K562 (cell line): ENCODE results near the gene TMEM247. TPM values are rescaled to one million over a fixed set of nuclear protein-coding genes. Genes with fewer than 3 reads are reported as not detected.

Experiments used
- ATAC-seq: fragments of 200-7000 bp; cut with Tn5 transposase; 3 replicates; pipeline ENCODE4 v1.9.1; 2020; ENCODE audit warnings: moderate library complexity
- Bru-seq: library from RNA; stranded (reverse); fragments of 400-500 nt; gene quantifications from one replicate; lab custom pipeline; 2021; lab: Mats Ljungman, UMichigan
- BruChase-seq, 2 experiments: library from RNA; stranded (reverse); fragments of 400-500 nt; gene quantifications; one replicate each; lab custom pipeline; 2021; lab: Mats Ljungman, UMichigan
- BruUV-seq: library from RNA; stranded (reverse); fragments of 400-500 nt; replicated peaks from 2 replicates; lab custom pipeline; 2021; lab: Mats Ljungman, UMichigan
- CTCF ChIA-PET: fragments of 300-600 bp; formaldehyde crosslinking; extraction: SDS; loops from one replicate; lab custom pipeline; 2021; ENCODE audit warnings: low intra/inter-chr PET ratio; lab: Yijun Ruan, JAX
- POLR2A ChIA-PET: fragments of 300-600, 350-650 bp; sonication (Branson Sonifier 250); formaldehyde crosslinking; extraction: SDS; loops from one replicate; lab custom pipeline; 2021; ENCODE audit warnings: antibody characterized with exemption, inconsistent platforms; lab: Yijun Ruan, JAX
- DNase-seq, 4 experiments: peaks; one replicate each; pipeline versions ENCODE4 v3.0.0 to v3.0.0-alpha.2; 2011 to 2018; ENCODE audit warnings: low spot score in 3 of 4, mixed read lengths in 3 of 4; ENCODE audit errors: extremely low read depth in 1 of 4
- FAIRE-seq: peaks from 2 replicates; lab custom pipeline; 2011; peaks lifted over from hg19 to GRCh38; lab: Jason Lieb, UNC
- H2AFZ ChIP-seq: 2 replicates; pipeline ENCODE4 v1.6.0; 2011; ENCODE audit warnings: low read depth, low read length, control low read depth, inconsistent platforms
- H3K27ac ChIP-seq: fragments of 200-600 bp; 3 replicates; pipeline ENCODE4 v1.8.0; 2011; ENCODE audit warnings: low read depth, mild to moderate bottlenecking, control low read depth, inconsistent platforms, low read length, moderate library complexity, mixed read lengths; ENCODE audit errors: extremely low read depth
- H3K27me3 ChIP-seq, 2 experiments: fragments of 300-600 bp in 1 of 2; 2 replicates in 1 of 2; 3 replicates in 1 of 2; pipeline versions ENCODE4 v1.6.0 to v1.8.0; 2011; ENCODE audit warnings: inconsistent platforms in 2 of 2, low read length in 2 of 2, mild to moderate bottlenecking in 1 of 2, mixed read lengths in 1 of 2, moderate library complexity in 1 of 2; ENCODE audit not compliant: control insufficient read depth in 2 of 2, insufficient read depth in 2 of 2
- H3K36me3 ChIP-seq: fragments of 300-600 bp; 3 replicates; pipeline ENCODE4 v1.8.0; 2011; ENCODE audit warnings: mild to moderate bottlenecking, low read length, inconsistent platforms; ENCODE audit not compliant: control insufficient read depth, insufficient read depth
- H3K4me1 ChIP-seq, 2 experiments: fragments of 200-600 bp in 1 of 2; replicated peaks in 1 of 2; 2 replicates in 1 of 2; 3 replicates in 1 of 2; pipeline versions ENCODE4 v1.5.1 to v1.8.0; 2011; ENCODE audit warnings: inconsistent platforms in 2 of 2, low read length in 2 of 2, mild to moderate bottlenecking in 1 of 2, mixed read lengths in 1 of 2, moderate library complexity in 1 of 2; ENCODE audit not compliant: control insufficient read depth in 2 of 2, insufficient read depth in 2 of 2
- H3K4me2 ChIP-seq: 2 replicates; pipeline ENCODE4 v1.6.1; 2011; ENCODE audit warnings: low read length, control low read depth, inconsistent platforms, mixed read lengths; ENCODE audit not compliant: insufficient read depth
- H3K4me3 ChIP-seq: fragments of 200-600 bp; sonication (generic), shearing (Covaris generic); 2 replicates; pipeline ENCODE4 v1.5.1; 2016; ENCODE audit warnings: control low read depth, inconsistent platforms
- H3K79me2 ChIP-seq: fragments of 200-600 bp; 3 replicates; pipeline ENCODE4 v1.8.0; 2011; ENCODE audit warnings: low read length, inconsistent platforms; ENCODE audit not compliant: control insufficient read depth, insufficient read depth
- H3K9ac ChIP-seq, 2 experiments: 2 replicates each; pipeline versions ENCODE4 v1.6.0 to v1.6.1; 2011; ENCODE audit warnings: low read depth in 2 of 2, low read length in 2 of 2, control low read depth in 1 of 2, inconsistent platforms in 1 of 2, mild to moderate bottlenecking in 1 of 2, mixed read lengths in 1 of 2; ENCODE audit not compliant: insufficient read depth in 1 of 2
- H3K9me1 ChIP-seq: one replicate; pipeline ENCODE4 v1.6.0; 2011; ENCODE audit warnings: inconsistent platforms, mild to moderate bottlenecking, low read length, moderate library complexity; ENCODE audit not compliant: control insufficient read depth, insufficient read depth
- H3K9me3 ChIP-seq: replicated peaks from 2 replicates; pipeline ENCODE4 v1.5.1; 2011; ENCODE audit warnings: low read depth, low read length, inconsistent platforms; ENCODE audit not compliant: control insufficient read depth, insufficient read depth
- H4K20me1 ChIP-seq: replicated peaks from 2 replicates; pipeline ENCODE4 v1.6.1; 2011; ENCODE audit warnings: low read length, inconsistent platforms, mixed read lengths; ENCODE audit not compliant: control insufficient read depth, insufficient read depth
- PHTF2 ChIP-seq: fragments of 250-450 bp; sonication (Bioruptor Pico); IDR thresholded peaks from 2 replicates; pipeline ENCODE4 v1.5.0; 2021; ENCODE audit warnings: mild to moderate bottlenecking
- STAG1 ChIP-seq: sonication (generic); formaldehyde crosslinking; IDR thresholded peaks from 2 replicates; pipeline ENCODE4 v1.5.0; 2020; ENCODE audit warnings: missing genetic modification reagents, borderline replicate concordance
- TAF1 ChIP-seq: IDR thresholded peaks from 2 replicates; pipeline ENCODE4 v1.6.1; 2011; ENCODE audit warnings: mild to moderate bottlenecking, low read length, moderate library complexity; ENCODE audit not compliant: insufficient read depth, control insufficient read depth, severe bottlenecking; ENCODE audit errors: extremely low read depth
- ZFP36 ChIP-seq: fragments of 150-350 bp; IDR thresholded peaks from 2 replicates; pipeline ENCODE4 v1.6.1; 2018; ENCODE audit warnings: low read length, low read depth; ENCODE audit not compliant: partially characterized antibody
- ZKSCAN1 ChIP-seq: fragments of 150-350 bp; IDR thresholded peaks from 2 replicates; pipeline ENCODE4 v1.6.1; 2016; ENCODE audit warnings: low read depth, low read length
- ZNF232 ChIP-seq: sonication (generic); formaldehyde crosslinking; IDR thresholded peaks from 2 replicates; pipeline ENCODE4 v1.8.0; 2022; ENCODE audit warnings: mild to moderate bottlenecking, missing genetic modification reagents
- WGBS: fragments of 100-300 bp; shearing (Covaris generic); methylation state at CpG from one replicate; pipeline ENCODE4 v1.1.6; 2016; ENCODE audit warnings: low coverage, mixed read lengths; ENCODE audit not compliant: insufficient coverage; ENCODE audit errors: missing lambda C conversion rate; 5-methylcytosine and 5-hydroxymethylcytosine counted together
- in situ Hi-C: fragments of 300-500 bp; cut with MboI; formaldehyde crosslinking; loops from 4 replicates; pipeline ENCODE4 v1.15.0; 2018; ENCODE audit warnings: inconsistent platforms, mixed read lengths
- intact Hi-C: fragments of 100-400 bp; cut with micrococcal nuclease; formaldehyde crosslinking; loops from 2 replicates; pipeline ENCODE4 v1.14.2; 2022
- long read RNA-seq, 3 experiments: library from polyadenylated mRNA in 2 of 3; library from RNA in 1 of 3; unstranded in 2 of 3; stranded (forward) in 1 of 3; transcript quantifications; one replicate each; pipeline ENCODE4 v2.0.0, GENCODE V29; 2019 to 2022
- polyA minus RNA-seq, 3 experiments: library from RNA; depleted of rRNA, polyadenylated mRNA; stranded (reverse); fragments of >200 nt; gene quantifications; 2 replicates each; pipeline ENCODE4 v1.2.3, GENCODE V29; 2011
- polyA plus RNA-seq, 8 experiments: library from polyadenylated mRNA; depleted of rRNA in 4 of 8; stranded (reverse) in 5 of 8; unstranded in 3 of 8; fragments of >200 nt; fragmentation: Nextera tagmentation in 2 of 8; fragmentation: Illumina TruSeq in 1 of 8; extraction: Ambion mirVana in 2 of 8; extraction: Trizol in 1 of 8; gene quantifications; 2 replicates each; pipeline versions ENCODE4 v1.2.1 to v1.2.3, GENCODE V29; 2011 to 2014; ENCODE audit warnings: inconsistent platforms in 1 of 8, missing spikeins in 1 of 8
- total RNA-seq, 7 experiments: library from RNA; depleted of rRNA in 6 of 7; stranded (reverse); fragments of >200 nt in 6 of 7; fragmentation: Illumina TruSeq in 2 of 7; extraction: Trizol in 2 of 7; gene quantifications; 2 replicates each; pipeline versions ENCODE4 v1.2.1 to v1.2.3, GENCODE V29; 2011 to 2021; ENCODE audit warnings: low replicate concordance in 1 of 7
- TF ChIP-seq, protein P1 (sequence below): fragments of 250-450 bp; sonication (Bioruptor Pico); IDR thresholded peaks from 2 replicates; pipeline ENCODE4 v1.4.0; 2020
- TF ChIP-seq, protein P2 (sequence below): fragments of 250-450 bp; sonication (Bioruptor Pico); IDR thresholded peaks from 2 replicates; pipeline ENCODE4 v1.8.0; 2022; ENCODE audit warnings: moderate library complexity, mild to moderate bottlenecking, inconsistent platforms

Gene TMEM247
- 3.0 TPM in 1 of 2 replicates, not detected in the other for total RNA-seq (2011; cell fraction: chromatin; rRNA removed; ENCODE audit: low replicate concordance)
- 0.92 and 2.0 TPM in 2 replicates for total RNA-seq (2011; cell fraction: nucleolus; rRNA removed)
- 1.5 TPM in 1 of 2 replicates, not detected in the other for total RNA-seq (2011; cell fraction: nucleoplasm; rRNA removed)
- total RNA-seq (2014; rRNA removed) (3.0 and 3.7 TPM in 2 replicates), total RNA-seq (2014; rRNA removed; fragmentation: Illumina TruSeq; extraction: Trizol) (0.51 and 1.4 TPM in 2 replicates), total RNA-seq (2015; rRNA removed; fragmentation: Illumina TruSeq; extraction: Trizol) (1.2 and 1.3 TPM in 2 replicates), total RNA-seq (2021) (4.7 and 4.9 TPM in 2 replicates), polyA plus RNA-seq (2011; rRNA removed) (0.18 and 3.2 TPM in 2 replicates), polyA plus RNA-seq (2014; fragmentation: Illumina TruSeq; extraction: Trizol) (0.24 and 1.6 TPM in 2 replicates), polyA plus RNA-seq (2014; fragmentation: Nextera tagmentation; extraction: Ambion mirVana) (1 to 10 TPM; 2.1 to 3.1 TPM), polyA plus RNA-seq (2014; rRNA removed) (4.4 and 6.8 TPM in 2 replicates), polyA minus RNA-seq (2011; rRNA and poly(A)+ RNA removed) (0.35 TPM in 1 of 2 replicates, not detected in the other), Bru-seq, nascent RNA (percentile 52 among the genes with signal in this experiment), BruChase-seq, experiment 1, labeled RNA remaining after a 2-hour chase (percentile 59 among the genes with signal in this experiment), BruChase-seq, experiment 2, labeled RNA remaining after a 6-hour chase (percentile 55 among the genes with signal in this experiment)
- polyA plus RNA-seq (2011; cell fraction: cytosol; rRNA removed): 0.27 and 4.6 TPM in 2 replicates
- 0.32 and 6.5 TPM in 2 replicates for polyA plus RNA-seq (2011; cell fraction: nucleus; rRNA removed)
- 3.0 and 6.2 TPM in 2 replicates for polyA plus RNA-seq (2012)
- not detected in 2 replicates for polyA minus RNA-seq (2011; cell fraction: cytosol; rRNA and poly(A)+ RNA removed)
- polyA minus RNA-seq (2011; cell fraction: nucleus; rRNA and poly(A)+ RNA removed): 1.1 TPM in 1 of 2 replicates, not detected in the other
- long read RNA-seq, experiment 1, partial matches to known transcripts: 0 of 1 reads
- long read RNA-seq, experiment 1, other reads (novel, unspliced or antisense): 1 of 1 reads
- long read RNA-seq, experiment 2: 0 reads
- long read RNA-seq, experiment 3, partial matches to known transcripts: 0 of 4 reads
- long read RNA-seq, experiment 3, other reads (novel, unspliced or antisense): 4 of 4 reads

DNA sequence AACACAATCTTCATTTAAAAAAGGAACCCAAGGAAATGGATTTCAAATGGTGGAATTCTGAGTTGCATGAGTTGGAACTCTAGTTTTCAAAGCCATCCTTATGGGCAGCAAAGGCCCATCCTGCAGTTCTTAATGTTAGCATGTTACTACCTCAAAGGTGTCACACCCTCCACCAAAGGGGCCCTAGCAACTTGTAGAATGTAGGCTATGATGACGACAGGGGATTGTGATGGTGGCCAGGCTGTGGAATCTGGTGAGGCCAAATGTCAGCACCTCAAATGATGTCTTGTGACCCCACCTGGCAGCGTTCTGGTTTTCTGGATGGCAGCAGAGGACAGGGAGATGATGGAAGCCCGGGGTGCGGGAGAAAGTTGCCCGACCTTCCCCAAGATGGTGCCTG, at the start of gene TMEM247:
Gene TMEM247, plus strand, starts transcription at position 301 of the 400 bp plus-strand sequence.
- no peak for ATAC-seq
- CTCF ChIA-PET: no interaction called here
- 58% methylated on average over 5 of the region's 5 CpGs for WGBS
- TF ChIP-seq PHTF2 (CRISPR knock-in tag) (no peak), ZNF232 (no peak), ZFP36 (no peak), STAG1 (no peak), ZKSCAN1 (no peak), TAF1 (no peak)
- TF ChIP-seq, protein P1, sequence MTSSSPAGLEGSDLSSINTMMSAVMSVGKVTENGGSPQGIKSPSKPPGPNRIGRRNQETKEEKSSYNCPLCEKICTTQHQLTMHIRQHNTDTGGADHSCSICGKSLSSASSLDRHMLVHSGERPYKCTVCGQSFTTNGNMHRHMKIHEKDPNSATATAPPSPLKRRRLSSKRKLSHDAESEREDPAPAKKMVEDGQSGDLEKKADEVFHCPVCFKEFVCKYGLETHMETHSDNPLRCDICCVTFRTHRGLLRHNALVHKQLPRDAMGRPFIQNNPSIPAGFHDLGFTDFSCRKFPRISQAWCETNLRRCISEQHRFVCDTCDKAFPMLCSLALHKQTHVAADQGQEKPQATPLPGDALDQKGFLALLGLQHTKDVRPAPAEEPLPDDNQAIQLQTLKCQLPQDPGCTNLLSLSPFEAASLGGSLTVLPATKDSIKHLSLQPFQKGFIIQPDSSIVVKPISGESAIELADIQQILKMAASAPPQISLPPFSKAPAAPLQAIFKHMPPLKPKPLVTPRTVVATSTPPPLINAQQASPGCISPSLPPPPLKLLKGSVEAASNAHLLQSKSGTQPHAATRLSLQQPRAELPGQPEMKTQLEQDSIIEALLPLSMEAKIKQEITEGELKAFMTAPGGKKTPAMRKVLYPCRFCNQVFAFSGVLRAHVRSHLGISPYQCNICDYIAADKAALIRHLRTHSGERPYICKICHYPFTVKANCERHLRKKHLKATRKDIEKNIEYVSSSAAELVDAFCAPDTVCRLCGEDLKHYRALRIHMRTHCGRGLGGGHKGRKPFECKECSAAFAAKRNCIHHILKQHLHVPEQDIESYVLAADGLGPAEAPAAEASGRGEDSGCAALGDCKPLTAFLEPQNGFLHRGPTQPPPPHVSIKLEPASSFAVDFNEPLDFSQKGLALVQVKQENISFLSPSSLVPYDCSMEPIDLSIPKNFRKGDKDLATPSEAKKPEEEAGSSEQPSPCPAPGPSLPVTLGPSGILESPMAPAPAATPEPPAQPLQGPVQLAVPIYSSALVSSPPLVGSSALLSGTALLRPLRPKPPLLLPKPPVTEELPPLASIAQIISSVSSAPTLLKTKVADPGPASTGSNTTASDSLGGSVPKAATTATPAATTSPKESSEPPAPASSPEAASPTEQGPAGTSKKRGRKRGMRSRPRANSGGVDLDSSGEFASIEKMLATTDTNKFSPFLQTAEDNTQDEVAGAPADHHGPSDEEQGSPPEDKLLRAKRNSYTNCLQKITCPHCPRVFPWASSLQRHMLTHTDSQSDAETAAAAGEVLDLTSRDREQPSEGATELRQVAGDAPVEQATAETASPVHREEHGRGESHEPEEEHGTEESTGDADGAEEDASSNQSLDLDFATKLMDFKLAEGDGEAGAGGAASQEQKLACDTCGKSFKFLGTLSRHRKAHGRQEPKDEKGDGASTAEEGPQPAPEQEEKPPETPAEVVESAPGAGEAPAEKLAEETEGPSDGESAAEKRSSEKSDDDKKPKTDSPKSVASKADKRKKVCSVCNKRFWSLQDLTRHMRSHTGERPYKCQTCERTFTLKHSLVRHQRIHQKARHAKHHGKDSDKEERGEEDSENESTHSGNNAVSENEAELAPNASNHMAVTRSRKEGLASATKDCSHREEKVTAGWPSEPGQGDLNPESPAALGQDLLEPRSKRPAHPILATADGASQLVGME (CRISPR knock-in tag): no peak
- TF ChIP-seq, protein P2, sequence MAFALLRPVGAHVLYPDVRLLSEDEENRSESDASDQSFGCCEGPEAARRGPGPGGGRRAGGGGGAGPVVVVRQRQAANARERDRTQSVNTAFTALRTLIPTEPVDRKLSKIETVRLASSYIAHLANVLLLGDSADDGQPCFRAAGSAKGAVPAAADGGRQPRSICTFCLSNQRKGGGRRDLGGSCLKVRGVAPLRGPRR (CRISPR knock-in tag): no peak

More for the DNA sequence above, at the start of gene TMEM247:
- POLR2A ChIA-PET: interaction anchor here (1.5 kb wide), 1 partner anchor 8 kb away, joined by 3 read pairs; no protein-coding TSS in a partner anchor
- Histone ChIP-seq H3K4me2 (no peak within 1 kb of the TSS), H3K9ac (no peak within 1 kb of the TSS), H3K36me3 (no peaks in the 10 kb centered on the region), H2AFZ (peak within 1 kb of the TSS; percentile 75; the same call in 1 of the 2 replicates), H3K4me3 (no peak within 1 kb of the TSS), H3K9me1 (no peaks in the 10 kb centered on the region), H4K20me1 (no peaks in the 10 kb centered on the region), H3K9me3 (no peaks in the 10 kb centered on the region; the same call in 1 of the 2 replicates), H3K79me2 (no peaks in the 10 kb centered on the region; the same call in 2 of the 3 replicates), H3K27ac (no peak within 1 kb of the TSS), H3K27me3 (peaks cover 0 to 2% of the 10 kb centered on the region in 2 experiments; a peak in 2 of 5 replicates), H3K4me1 (peaks cover 7 to 11% of the 10 kb centered on the region in 2 experiments; a peak in 4 of 5 replicates)
- BruUV-seq: no TSS peak
- intact Hi-C loops (no loop called here), in situ Hi-C loops (no loop called here)
- FAIRE-seq (no peak), DNase-seq (no peak)
